Forelimb muscle (tissue), 1 donor: Measurements from ENCODE around the gene SDE2. TPM values are rescaled to one million over a fixed set of nuclear protein-coding genes. Genes with fewer than 3 reads are reported as not detected.
"Not testable (repeated sequence)": the region's sequence is repeated elsewhere in the genome, so short reads cannot be mapped to it uniquely, and the experiment has no call there.

Source experiments
- DNase-seq: peaks from one replicate; pipeline ENCODE4 v3.0.0-alpha.2; 2013; ENCODE audit warnings: low read depth
- polyA plus RNA-seq: library from polyadenylated mRNA; unstranded; fragments of 120-200 nt; gene quantifications from one replicate; pipeline ENCODE4 v1.2.1, GENCODE V29; 2013; ENCODE audit not compliant: insufficient read length

Gene SDE2
- polyA plus RNA-seq, 1 donor, result 13.3 TPM

DNA sequence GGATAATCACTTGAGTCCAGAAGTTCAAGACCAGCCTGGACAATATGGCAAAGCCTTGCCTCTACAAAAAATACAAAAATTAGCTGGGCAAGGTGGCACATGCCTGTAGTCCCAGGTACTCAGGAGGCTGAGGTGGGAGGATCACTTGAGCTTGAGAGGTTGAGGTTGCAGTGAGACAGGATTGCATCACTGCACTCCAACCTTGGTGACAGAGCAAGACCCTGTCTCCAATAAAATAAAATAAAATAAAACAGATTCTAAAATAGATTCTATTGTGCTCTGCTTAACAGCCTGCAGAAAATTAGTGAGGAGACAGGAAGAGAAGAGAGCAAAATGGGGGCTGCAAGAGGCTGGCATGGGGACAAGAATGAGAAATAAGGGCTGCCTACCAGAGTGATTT is 7.5 kb upstream of the SDE2 start:
- DNase-seq, result no peak

DNA sequence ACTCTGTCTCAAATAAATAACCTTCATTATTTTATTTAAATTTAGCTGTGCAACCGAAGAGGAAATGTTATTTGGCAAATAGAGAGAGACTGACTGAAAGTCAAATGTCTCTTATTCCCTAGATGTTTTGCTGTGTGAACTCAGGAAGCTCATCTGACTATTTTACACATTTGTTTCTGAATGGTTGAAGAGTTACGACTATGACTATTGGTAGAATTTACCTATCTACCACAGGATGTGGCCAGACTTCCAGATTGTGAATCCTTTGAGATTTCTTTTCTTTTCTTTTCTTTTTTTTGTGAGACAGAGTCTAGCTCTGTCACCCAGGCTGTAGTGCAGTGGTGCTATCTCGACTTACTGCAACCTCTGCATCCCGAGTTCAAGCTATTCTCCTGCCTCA is 5.3 kb upstream of the SDE2 start:
- DNase-seq, result no peak

DNA sequence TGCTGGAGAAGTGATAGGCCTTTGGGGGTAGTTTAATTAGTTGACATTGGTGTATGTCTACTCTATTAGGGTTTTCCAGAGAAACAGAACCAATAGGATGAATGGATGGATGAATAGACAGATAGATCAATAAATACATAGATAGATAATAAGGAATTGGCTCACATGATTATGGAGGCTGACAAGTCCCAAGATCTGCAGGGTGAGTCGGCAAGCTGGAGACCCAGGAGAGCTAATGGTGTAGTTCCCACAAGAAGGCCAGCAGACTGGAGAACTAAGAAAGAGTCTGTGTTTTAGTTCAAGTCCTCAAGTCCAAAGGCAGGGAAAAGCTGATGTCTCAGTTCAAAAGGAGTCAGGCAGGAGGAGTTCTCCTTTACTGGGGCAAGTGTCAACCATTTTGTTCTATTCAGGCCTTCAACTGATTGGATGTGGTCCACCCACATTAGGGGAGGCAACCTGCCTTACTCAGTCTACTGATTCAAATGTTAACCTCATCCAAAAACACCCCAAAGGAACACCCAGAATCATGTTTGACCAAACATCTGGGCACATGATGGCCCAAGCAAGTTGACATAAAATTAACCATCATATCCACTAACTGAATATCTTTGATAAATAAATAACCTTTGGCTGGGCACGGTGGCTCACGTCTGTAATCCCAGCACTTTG is 4.5 kb upstream of the SDE2 start:
- DNase-seq, result no peak

DNA sequence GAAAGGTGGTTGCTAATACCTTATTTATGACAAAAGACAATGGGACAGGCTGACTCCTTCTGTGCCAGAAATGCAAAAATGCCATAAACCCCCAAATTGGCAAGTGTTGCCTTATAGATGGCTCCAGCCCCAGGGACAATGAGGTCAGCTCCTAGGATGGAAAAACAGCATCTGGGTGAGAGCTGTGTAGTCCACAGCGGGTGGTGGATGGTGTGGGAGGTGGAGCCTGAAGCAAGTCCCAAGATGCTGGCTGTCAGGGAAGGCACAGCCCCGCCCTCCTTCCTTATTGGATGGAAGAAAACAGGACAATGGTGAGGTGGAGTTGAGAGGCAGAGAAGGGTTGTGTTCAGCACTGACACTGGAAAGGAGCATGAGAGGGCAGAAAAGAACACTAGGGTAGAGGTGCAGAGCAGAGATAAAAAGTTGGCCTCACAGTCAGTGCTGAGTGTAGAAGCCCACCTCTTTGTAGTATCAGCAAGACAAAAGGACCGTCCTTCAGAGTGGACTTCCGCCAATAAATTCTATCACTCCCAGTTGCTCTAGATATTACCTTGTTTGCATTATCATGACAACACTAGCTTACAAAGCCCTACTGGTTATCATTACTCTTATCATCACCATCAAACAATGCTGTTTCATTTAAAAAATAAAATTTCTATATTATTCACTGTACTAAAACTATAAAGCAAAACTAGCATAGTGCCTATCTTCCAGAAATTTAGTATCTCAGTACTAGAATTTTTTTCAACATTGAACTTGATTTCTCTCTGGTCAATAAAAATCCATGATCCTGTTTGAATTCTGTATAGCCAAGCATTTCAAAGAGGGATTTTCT is 3.7 kb upstream of the SDE2 start:
- DNase-seq, result no peak

DNA sequence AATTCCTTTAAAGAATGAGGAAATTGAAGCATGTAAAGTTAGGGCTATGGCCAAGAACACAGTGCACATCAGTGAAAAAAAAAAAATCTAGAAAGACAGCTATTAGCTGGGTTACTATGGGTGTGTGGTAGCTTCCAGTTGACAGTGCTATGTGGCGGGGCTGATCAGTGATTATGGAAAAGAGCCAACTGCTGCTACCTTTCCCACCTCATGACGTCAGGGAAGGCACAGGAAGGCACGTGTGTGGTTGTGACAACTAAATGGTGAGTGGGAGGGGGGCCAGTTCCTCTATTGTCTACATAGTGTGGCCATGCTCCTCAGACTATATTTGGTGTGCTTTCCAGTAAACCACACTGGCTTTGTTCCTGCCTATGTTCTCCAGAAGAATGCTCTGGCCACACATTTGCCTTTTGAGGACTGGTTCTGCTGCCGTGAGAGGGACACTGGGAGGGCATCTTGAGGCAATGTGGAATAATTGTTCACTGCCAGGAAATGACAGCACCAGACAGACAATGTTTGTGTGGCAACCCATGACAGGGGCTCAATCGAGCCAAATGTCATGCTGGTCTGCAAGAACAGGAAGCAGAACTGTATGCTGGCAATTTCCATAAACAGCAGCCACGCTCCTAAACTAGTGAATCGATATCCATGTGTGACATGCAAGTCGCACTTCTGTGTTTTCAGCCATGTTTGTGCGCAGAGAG is 3.0 kb upstream of the SDE2 start:
- DNase-seq, result no peak

DNA sequence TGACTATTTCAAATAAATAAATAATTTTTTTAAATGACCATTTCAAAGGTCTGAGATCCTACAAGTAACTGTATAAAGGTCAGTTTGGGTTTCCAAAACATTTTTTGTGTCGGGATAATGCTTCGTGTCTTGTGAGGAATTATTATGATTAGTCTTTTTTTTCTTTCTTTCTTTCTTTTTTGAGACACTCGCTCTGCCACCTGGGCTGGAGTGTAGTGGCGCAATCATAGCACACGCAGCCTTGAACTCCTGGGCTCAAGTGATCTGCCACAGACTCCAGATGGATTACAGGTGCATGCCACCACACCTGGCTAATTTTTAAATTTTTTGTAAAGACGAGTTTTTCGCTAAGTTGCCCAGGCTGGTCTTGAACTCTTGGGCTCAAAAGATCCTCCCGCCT is 1.9 kb upstream of the SDE2 start:
- no peak for DNase-seq

DNA sequence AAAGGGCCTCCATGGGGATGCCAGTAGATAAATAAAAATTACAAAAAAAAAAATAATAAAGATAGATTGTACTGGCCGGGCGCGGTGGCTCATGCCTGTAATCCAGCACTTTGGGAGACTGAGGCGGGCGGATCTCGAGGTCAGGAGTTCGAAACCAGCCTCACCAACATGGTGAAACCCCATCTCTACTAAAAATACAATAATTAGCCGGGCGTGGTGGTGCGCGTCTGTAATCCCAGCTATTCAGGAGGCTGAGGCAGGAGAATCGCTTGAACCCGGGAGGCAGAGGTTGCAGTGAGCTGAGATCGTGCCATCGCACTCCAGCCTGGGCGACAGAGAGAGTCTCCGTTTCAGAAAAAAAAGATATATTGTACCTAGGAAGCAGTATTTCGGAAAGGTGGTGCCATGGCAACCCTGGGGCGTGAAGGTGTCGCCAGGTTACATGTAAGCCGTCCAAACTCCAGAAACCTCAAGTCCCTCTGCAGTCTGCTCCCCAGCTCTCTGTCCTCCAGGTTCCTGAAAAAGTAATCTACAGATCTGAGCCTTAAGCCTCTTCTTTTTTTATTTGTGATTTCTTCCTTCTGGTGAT is 1.4 kb upstream of the SDE2 start:
- DNase-seq, result not testable (repeated sequence)

DNA sequence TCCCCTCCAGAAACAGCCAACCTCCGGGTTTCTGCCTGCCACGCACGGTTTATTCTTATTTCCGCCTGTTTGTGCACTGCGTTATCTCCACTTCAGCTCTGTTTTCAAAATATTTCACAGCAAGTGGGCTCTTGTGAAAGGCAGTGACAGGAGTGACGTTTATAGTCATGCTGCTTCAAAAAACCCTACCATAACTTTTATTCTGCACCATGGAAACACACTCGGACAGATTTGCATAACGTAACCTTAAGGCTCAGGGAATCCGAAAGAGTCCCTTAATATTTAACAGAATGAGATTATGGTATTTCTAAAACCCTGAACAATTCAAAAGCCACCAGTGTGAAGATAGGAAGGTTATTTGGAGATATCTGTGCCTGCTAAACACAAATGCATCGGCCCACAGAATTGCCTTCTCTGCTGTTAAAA is 782 bp upstream of the SDE2 start:
- DNase-seq, result no peak

DNA sequence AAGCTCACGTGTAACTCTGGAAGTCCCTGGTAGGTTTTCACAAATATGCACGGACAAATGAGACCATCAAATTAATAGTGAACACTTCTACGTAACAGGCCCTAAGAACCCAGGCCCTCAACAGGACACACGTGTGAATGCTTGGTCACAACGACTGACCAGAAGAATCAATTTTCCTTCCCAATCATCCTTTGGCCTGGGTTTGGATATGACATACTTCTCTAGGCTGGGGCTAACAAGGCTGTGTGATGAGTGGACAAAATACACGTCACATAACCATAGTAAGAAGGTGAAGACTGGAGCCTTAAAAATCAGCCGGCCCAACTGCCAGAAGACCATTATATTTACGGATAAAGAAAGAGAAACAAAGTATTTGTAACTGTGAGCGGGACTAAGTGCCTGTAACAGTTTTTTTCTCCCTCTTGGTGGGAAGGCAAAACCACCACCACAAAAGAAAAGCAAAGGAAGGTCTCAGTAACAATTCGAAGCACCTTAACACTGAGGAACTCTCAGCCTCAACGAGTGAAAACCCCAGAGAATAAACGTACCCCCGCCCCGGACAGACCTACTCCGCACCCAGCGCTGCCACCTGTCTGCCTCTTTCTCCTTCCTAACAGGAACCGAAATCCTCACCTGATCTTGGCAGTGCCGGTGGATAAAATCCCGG is 450 bp downstream of the SDE2 start:
- no peak for DNase-seq

DNA sequence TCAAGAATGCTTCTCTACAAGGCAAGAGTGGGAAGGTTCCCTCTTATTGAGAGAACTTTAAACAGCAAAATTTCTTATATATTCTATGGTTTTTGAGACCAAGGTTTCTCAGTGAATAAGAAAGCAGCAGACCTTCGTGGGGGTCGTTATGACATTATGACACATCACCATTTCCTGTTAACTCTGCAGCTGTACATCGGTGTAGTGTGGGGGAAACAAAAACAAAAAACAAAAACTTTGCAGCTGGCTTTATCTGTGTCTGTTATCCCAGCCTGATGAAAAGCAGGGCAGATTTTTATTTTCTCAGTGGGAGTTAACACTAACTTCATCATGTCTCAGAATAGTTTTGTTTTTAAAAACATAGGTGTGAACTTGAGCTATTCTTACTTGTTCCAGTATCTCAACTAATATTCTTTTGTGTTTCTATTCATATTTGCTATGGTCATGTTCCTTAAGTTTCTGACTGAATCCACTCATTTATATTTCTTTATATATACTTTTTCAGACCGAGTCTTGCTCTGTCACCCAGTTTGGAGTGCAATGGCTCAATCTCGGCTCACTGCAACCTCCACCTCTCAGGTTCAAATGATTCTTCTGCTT is 2.1 kb downstream of the SDE2 start:
- DNase-seq, result no peak

DNA sequence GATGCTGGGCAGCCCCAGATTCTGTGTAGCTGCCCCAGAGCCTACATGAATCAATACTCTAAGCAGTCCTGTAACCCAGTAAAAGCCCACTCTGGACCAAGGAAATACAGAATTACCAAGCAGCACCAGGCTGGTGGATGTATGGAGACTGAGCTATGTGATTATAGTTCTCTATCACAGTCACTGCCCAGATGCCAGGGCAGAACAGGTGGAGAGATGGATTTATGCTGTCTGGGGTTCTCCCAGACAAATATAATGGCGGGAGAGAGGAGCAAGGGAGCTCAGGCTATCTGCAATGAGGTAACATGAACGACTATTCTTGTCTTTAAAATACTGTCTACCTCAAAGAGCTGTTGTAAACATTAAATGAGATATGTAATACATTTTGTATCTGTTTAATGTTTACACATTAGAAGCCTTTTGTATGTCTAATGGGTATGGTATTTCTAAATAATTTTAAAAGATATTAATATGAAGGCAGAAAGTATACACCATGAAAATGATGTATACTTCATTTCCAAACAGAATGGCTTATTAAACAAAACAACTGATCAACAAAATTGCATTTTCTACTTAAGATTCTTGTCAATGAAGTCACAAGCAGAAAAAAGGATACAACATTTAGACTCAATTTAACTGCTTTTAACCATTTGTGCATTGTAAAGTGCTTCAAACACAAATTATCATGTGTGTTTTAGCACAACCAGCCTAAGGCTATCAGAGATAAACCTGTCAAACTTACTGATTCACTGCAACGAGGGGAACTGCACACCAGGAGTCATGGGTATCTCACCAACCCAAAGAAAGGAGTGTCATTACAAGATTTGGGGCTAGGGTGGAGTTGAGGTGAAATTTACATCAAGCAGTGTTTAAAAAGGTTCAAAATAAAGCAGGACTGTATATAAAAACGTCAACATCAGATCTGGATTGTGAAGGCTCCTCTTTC is 3.0 kb downstream of the SDE2 start:
- DNase-seq, result no peak

DNA sequence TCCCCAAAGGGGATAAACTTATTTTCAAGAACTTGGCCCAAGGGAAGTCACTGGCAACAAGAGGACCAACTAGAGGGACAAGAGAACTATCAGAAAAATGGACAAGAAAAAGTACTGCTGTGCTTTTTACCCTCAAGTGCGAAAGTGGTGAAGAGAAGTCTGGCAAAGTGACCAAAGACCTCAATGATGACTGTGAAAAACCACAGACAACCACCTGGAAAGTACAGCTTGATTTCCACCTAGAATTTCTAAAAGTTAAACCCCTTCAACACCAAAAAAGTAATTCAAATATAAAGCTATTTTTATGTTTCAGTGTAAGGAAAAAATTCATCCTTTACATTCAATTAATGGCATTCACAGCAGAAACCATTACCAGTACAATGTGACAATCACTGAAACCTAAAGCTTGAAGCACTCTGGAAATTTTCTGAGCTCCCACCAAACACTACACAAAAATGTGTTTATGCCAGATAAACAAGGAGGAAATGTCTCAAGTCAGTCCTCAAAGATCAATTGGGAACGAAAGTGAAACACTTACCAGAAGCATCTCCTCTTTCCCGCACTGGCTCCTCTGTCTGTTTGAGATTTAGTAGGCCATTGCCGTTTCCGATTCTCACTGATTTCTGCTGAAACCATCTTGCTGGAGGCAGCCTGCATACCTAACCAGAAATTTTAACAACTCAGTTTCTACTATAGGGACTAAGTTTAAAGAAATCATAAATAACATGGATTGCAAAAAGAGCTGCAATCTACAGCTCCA is 8.3 kb downstream of the SDE2 start:
- DNase-seq, result no peak

DNA sequence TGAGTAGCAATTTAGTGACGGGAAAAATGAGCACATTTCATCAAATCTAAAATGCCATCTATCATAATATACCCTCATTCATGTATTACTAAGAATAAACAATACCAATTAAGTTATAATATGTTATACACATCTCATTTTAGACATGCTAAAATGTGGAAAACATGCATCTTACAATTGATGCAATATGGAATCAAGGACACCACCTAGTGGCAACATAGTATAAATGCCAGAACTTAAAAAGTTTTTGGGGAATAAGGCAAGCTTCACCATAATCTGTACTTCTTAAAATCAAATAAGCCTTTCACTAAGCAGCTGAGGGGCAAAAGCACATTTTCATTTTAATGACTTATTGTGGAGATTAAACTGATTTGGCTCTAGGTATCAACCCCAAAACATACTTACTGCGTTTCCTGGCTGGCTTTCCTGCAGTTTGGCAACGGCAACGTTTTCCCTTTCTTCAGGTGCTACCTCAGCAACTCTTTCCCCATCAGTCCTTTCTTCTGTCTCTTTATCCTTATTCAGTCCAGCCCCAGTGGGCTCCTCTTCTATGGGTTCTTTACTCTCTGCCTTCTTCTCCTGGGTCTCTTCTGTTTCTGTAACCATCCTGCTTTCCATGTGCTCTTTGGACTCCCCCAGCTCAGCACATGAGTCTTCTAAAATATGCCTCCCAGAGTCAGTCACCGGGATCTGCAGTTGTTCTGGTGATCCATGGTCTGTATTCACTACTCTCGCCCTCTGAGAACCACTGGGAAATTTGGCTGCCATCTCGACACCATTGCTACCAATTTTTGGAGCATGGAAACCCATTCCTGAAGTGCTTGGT is 11.4 kb downstream of the SDE2 start:
- DNase-seq, result no peak

DNA sequence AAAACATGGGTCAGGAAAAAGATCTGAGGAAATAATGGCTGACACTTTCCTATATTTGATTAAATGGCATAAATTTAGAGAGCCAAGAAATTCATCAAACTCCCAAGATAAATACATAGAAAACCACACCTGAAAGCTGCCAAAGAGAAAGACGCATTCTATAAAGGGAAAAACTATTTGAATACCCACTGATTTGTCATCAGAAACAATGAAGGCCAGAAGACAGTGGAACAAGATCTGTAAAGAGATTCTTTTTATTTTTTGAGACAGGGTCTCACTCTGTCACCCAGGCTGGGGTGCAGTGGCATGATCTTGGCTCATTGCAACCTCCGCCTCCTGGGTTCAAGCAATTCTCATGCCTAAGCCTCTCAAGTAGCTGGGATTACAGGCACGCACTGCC is 17.4 kb downstream of the SDE2 start:
- DNase-seq, result no peak

DNA sequence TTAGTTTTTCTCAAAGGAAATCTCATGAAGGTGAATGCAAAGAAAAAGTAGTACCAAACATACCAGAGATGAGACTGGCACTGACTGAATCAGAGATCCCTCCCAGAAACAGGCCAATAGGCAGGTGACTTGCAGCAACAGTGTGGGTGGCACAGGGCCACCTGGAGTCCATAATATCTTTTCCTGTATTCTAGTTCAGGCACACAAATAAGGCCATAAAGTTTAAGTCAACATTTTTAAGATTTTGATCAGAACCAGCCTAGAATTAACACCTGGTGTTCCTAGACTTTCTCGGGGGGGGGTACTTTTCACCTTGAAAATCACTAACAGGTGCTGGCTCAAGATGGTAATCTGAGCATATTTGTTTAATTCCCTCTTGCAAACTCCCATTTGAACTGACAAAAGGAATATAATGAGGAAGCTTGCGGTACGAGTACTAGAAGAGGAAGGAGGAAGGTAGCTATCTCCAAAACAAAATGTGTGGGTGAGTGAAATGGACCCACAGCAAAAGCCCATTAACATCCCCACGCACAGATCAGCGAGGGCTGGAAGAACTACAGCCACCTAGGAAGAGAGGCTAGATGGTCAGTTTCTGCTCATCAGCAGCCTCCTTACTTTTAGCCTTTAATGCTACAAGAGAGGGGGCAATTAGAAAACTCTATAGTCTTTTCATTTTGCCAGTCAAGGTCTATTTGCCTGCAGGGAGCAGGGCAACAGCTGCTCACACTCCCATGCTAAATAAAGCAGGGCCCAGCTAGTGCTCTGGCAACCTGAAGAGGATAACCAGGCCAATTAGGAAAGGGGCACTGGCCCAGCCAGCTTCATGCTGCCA is 18.9 kb downstream of the SDE2 start:
- no peak for DNase-seq

DNA sequence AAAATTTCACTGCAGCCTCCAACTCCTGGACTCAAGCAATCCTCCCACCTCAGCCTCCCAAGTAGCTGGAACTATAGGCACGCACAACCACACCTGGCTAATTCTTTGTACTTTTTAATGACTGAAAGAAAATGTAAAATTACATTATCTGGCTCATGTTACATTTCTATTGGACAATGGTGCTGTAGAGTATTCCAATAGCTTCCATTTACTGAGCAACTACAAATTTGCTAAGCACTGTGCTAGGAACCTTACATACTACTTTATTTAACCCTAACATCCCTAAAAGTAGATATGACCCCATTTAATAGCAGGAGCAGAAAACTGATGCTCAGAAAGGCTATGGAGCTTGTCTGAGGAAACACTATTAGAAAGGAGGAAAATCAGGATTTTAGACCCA is 19.7 kb downstream of the SDE2 start:
- no peak for DNase-seq

DNA sequence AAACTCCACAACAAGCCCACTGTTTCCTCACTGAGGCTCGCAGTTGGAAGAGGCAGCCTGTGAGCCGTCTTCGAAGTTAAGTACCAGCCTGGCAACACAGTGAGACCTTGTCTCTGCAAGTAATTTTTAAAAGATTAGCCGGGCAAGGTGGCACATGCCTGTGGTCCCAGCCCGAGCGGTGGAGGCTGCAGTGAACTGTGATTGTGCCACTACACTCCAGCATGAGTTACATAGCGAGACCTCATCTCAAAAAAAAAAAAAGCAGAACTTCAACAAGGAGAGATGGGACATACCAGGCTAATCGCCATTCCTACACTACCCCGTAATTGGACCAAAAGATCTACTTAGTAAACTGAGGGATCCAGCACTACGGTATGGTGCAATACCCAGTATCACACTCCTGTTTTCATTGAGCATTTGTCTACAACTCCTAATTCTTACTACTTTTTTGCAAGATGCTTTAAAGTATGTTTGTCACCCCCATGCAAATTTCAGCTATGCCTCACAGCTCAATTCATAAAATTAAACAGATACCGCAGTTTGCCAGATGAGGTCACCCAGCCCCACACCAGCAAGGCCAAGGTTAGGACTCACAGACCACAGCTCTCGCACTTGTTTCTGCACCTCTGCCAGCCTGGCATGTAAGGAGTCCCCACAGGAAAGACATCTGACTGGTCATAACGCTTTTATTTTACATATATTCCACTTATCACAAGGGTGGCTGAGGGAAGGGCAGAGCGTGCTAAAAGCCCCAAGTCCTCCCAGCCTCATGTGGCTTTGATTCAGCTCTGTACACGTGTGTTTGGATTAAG is 21.0 kb downstream of the SDE2 start:
- DNase-seq, result no peak
